ENCODE measurements around the gene ALDOB.
A peak's percentile ranks its signal among the peaks of the same experiment; 100 is the strongest.

ALDOB gene

DNA sequence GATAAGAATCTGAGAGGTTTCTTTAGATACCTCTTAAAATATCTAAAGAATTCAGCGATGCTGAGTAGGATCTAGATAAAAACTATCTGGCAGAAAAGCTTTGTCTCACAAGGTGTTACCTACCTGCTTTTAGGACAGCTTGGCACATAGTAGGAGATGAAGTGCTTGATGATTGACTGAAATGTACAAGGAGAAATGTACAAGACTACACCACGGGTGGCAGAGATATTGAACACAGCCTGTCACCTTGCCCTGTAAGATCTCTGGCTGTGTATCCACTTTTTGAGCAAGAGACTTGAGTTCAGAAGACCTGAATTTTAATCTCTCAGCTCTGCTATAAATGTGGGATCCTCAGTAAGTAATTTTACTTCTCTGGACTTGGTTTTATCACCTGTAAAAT lies 15.7 kb downstream of the ALDOB start:
- TF ChIP-seq, protein P1, sequence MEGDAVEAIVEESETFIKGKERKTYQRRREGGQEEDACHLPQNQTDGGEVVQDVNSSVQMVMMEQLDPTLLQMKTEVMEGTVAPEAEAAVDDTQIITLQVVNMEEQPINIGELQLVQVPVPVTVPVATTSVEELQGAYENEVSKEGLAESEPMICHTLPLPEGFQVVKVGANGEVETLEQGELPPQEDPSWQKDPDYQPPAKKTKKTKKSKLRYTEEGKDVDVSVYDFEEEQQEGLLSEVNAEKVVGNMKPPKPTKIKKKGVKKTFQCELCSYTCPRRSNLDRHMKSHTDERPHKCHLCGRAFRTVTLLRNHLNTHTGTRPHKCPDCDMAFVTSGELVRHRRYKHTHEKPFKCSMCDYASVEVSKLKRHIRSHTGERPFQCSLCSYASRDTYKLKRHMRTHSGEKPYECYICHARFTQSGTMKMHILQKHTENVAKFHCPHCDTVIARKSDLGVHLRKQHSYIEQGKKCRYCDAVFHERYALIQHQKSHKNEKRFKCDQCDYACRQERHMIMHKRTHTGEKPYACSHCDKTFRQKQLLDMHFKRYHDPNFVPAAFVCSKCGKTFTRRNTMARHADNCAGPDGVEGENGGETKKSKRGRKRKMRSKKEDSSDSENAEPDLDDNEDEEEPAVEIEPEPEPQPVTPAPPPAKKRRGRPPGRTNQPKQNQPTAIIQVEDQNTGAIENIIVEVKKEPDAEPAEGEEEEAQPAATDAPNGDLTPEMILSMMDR (conservative IDR thresholded peaks at IDR 0.05; ENCODE audit: control insufficient read depth, insufficient read depth, low read depth, low read length), result no peak
- DNase-seq (ENCODE audit: low read depth), result no peak

DNA sequence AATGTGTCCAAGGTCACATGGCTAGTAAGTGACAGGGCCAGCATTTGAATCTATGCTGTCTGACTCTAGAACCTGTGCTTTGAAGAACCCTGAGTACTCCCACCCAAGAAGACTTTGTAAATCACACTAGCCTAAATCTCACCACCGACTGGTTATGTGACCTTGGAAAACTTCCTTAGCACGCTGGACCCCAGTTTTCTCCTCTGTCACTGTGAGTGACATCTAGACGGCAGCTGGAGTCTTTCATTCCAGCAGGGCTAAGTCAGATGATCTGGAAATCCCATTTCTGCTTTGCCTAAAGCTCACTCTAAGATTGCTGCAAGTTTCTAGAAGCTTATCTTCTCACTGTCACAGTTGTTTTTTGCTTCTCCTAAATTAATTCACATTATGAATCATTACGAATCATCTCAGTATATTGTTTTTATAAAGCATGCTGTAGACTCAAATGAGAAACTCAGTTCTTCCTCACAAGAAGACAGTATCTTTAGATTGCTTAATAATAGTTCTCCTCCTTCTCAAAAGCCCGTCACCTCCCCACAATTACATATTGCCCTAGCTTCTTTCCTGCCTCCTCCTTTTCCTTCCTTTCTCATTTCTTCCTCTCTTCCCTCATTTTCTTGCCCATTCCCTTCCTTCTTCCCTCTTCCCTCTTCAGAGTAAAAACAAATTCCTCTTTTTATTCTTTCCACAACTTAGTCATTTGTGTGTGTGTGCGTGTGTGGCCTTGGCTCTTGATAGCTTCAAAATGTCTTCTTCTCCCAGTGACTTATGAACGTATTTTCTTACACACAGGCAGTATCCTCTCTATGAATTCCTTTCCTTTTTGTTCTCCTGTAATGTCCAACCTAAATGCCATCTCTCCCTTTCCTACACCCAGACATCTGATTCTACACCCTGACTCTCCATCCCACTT lies 16.8 kb downstream of the ALDOB start:
- peak; percentile 59 for DNase-seq (ENCODE audit: low read depth)
- no peak overlapping the region for H3K4me3 ChIP-seq (ENCODE audit: control insufficient read depth, low read depth, low read length)
- TF ChIP-seq, protein P1 (conservative IDR thresholded peaks at IDR 0.05; ENCODE audit: control insufficient read depth, insufficient read depth, low read depth, low read length), result no peak

More for the DNA sequence above, 15.7 kb downstream of the ALDOB start:
- no peak overlapping the region for H3K4me3 ChIP-seq (ENCODE audit: control insufficient read depth, low read depth, low read length)

DNA sequence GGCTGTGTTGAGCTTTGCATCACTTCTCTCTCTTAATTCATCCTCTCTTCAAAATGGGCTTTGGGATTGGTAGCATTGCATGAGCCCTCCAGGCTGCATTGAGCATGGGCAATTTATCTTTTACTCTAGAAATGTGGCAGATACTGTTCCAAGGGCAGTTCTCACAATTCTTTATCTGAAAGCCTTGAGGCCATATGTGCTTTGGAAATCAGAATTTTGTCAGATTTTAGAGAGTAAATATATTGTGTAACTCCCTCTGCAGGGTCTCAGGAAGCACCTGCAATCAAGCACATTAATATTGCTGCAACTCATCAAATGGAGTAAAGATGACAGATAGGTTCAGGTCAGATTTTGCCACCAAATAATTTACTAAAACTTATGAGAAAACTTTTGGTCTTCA lies 17.6 kb downstream of the ALDOB start:
- DNase-seq (ENCODE audit: low read depth), result no peak
- H3K4me3 ChIP-seq (ENCODE audit: control insufficient read depth, low read depth, low read length), result no peak overlapping the region
- TF ChIP-seq, protein P1 (conservative IDR thresholded peaks at IDR 0.05; ENCODE audit: control insufficient read depth, insufficient read depth, low read depth, low read length), result no peak

DNA sequence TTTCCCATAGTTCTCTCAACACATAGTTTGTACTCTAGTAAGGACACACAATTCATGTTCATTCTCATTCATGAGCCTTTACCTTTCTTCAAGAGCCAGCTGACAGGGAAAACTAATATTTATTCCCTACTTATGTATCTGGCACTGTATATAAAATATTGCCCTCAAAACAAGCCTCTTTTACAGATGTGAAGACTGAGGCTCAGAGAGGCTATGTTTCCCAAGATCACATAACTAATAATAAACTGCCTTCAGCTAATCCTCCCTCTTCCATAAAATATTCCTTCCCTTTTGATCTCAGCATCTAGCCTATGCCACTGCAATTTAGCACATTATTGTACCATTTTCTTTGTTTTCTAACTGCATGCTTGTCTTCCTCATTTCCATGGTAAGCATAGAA lies 18.2 kb downstream of the ALDOB start:
- DNase-seq (ENCODE audit: low read depth), result no peak
- H3K4me3 ChIP-seq (ENCODE audit: control insufficient read depth, low read depth, low read length), result no peak overlapping the region

DNA sequence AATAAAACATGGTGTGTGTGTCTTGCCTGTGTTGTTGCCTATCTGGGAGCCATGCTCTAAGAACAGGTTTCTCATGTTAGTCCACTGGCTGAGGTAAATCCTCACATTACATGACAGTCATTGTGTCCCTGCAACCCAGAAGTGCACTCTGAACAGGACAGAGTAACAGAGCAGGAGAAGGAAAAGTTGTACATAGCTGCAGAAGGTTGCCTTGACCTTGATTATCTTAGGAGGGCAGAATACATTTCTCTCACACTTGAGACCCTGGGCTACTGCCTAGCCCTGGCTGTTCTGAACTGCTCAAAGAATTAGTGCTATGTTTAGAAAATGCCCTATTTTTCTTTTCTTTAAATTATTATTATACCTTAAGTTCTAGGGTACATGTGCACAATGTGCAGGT lies 20.0 kb downstream of the ALDOB start:
- TF ChIP-seq, protein P1 (conservative IDR thresholded peaks at IDR 0.05; ENCODE audit: control insufficient read depth, insufficient read depth, low read depth, low read length), result no peak
- H3K4me3 ChIP-seq (ENCODE audit: control insufficient read depth, low read depth, low read length), result no peak overlapping the region
- no peak for DNase-seq (ENCODE audit: low read depth)

More for the DNA sequence above, 18.2 kb downstream of the ALDOB start:
- TF ChIP-seq, protein P1 (conservative IDR thresholded peaks at IDR 0.05; ENCODE audit: control insufficient read depth, insufficient read depth, low read depth, low read length), result no peak

DNA sequence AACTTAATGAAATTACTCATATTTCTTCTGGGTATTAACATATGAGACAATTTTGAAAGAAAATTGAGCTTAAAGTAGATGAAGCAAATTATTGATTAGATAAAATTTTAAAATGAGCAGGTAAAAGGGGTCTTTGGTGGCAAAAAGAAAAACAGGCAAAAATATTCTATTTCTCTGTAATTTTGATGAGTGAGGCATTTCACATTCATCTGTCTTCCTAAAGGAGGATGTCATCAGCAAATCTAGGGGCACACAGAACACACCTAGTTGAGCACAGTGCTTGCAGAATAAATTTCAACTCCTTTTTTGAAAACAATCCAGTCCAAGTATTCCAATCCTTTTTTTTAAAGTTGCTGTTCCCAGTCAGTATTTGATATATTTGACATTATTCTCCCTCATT lies 20.7 kb downstream of the ALDOB start:
- TF ChIP-seq, protein P1 (conservative IDR thresholded peaks at IDR 0.05; ENCODE audit: control insufficient read depth, insufficient read depth, low read depth, low read length), result no peak
- no peak overlapping the region for H3K4me3 ChIP-seq (ENCODE audit: control insufficient read depth, low read depth, low read length)
- no peak for DNase-seq (ENCODE audit: low read depth)
